ENCODE measurements around the gene SRPK1.
A peak's percentile ranks its signal among the peaks of the same experiment; 100 is the strongest.

Gene SRPK1

DNA sequence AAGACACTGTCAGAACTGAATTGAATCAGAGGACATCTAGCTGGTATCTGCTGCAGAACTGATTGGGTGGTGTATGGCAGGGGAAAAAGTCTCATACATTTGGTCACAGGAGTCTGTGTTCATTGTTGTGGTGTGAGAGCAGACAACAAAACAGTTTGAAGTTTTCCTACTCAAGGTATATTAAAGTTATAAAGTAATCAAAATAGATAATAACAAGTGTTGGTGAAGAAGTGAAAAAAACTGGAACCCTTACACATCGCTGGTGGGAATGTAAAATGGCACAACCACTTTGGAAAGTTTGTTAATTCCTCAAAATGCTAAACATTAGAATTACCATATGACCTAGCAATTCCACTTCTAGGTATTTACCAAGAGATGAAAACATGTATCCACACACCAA lies 24.7 kb downstream of the SRPK1 start:
- no peaks in the 10 kb centered on the region for H3K27me3 Mint-ChIP-seq
- peaks cover 16% of the 10 kb centered on the region for H3K4me1 Mint-ChIP-seq
- ATAC-seq (no peak), DNase-seq (no peak)
- peaks cover 4 to 7% of the 10 kb centered on the region in 2 donors for H3K9me3 Mint-ChIP-seq
- no peak overlapping the region for H3K27ac Mint-ChIP-seq
- no peak overlapping the region for H3K4me3 Mint-ChIP-seq

DNA sequence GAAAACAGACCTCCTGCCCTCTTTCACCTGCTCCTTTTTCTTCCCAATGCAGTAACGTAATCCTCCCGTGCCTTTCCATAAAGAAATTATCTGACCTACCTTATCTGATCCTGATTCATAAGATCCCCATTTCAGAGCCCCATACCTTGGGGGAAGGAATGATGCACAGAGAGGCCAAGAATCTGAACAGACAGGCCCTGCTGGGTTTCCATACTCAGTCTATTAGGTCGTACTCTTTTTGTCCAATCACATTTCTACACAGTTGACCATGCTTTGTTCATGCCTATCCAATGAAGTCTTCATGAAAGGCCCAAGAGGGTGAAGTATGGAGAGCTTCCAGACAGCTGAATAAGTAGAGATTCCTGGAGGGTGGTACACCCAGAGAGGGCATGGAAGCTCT lies 25.3 kb downstream of the SRPK1 start:
- ATAC-seq (no peak), DNase-seq (no peak)
- Mint-ChIP-seq H3K4me1 (peaks cover 13% of the 10 kb centered on the region), H3K27me3 (no peaks in the 10 kb centered on the region), H3K4me3 (no peak overlapping the region), H3K9me3 (peaks cover 4 to 7% of the 10 kb centered on the region in 2 donors), H3K27ac (peak overlapping the region in 1 of 2 donors; percentile 44)

DNA sequence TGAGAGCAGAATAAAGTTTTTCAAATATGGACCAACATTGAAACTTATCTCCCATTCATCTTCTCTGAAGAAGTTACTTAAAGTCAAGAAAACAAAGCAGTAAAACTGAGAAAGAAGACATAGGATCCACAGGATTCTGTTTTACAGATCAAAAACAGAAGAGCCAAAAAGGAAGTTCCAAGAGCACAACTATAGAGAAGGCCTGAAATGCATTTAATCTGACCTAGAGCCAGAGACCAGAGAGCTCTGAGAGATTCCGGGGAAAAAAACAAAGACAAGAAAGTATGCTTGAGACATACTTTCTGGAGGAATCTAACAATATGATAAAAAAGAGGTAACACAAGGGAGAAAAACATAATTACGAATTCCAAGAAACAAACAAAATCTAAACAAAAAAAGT lies 26.1 kb downstream of the SRPK1 start:
- no peak overlapping the region for H3K4me3 Mint-ChIP-seq
- no peak for ATAC-seq
- H3K4me1 Mint-ChIP-seq, result peaks cover 9% of the 10 kb centered on the region
- no peak overlapping the region for H3K27ac Mint-ChIP-seq
- no peaks in the 10 kb centered on the region for H3K27me3 Mint-ChIP-seq
- no peak for DNase-seq
- peaks cover 4 to 7% of the 10 kb centered on the region in 2 donors for H3K9me3 Mint-ChIP-seq

DNA sequence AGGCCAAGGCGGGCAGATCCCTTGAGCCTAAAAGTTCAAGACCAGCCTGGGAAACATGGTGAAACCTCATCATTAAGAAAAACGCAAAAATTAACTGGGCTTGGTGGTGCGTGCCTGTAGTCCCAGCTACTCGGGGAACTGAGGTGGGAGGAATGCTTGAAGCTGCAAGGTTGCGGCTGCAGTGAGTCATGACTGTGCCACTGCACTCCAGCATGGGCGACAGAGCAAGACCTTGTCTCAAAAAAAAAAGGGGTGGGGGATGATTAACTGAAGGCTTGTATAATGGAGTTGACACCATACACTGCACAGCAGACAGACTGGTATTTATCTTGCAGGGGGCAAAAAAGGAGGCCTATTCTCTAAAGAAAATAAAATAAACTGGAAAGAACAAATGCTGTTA lies 27.7 kb downstream of the SRPK1 start:
- Mint-ChIP-seq H3K4me1 (peaks cover 9% of the 10 kb centered on the region), H3K9me3 (no peaks in the 10 kb centered on the region), H3K27me3 (no peaks in the 10 kb centered on the region), H3K27ac (no peak overlapping the region), H3K4me3 (no peak overlapping the region)
- no peak for ATAC-seq
- DNase-seq, result no peak

DNA sequence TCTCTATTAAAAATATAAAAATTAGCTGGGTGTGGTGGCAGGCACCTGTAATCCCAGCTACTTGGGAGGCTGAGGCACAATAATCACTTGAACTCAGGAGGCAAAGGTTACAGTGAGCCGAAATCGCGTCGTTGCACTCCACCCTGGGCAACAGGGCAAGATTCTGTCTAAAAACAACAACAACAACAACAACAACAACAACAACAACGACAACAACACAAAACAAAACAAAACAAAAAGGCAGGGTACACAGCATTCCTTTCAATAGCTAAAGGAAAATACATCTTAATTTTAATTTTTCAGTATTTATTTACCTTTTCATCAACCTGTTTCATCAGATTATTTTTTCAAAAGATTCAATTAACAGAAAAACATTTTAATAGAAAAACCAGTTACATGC lies 28.4 kb downstream of the SRPK1 start:
- H3K4me1 Mint-ChIP-seq, result peaks cover 9% of the 10 kb centered on the region
- DNase-seq, result no peak
- peak overlapping the region in 1 of 2 donors; percentile 25 for H3K27ac Mint-ChIP-seq
- no peaks in the 10 kb centered on the region for H3K27me3 Mint-ChIP-seq
- no peak overlapping the region for H3K4me3 Mint-ChIP-seq
- H3K9me3 Mint-ChIP-seq, result no peaks in the 10 kb centered on the region
- ATAC-seq, result no peak

DNA sequence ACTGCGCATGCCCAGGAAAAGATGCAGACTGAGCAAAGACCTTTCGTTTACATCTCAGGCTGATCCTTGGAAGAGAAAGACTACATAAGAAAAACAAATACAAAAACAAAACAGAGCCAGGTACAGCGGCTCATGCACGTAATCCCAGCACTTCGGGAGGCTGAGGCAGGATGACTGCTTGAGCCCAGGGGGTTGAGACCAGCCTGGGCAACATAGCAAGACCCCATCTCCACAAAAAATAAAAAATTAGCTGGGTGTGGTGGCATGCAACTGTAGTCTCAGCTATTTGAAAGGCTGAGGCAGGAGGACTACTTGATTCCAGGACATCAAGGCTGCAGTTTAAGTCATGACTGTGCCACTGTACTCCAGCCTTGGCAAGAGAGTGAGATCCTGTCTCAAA lies 41.7 kb downstream of the SRPK1 start:
- Mint-ChIP-seq H3K4me3 (no peak overlapping the region), H3K27ac (no peak overlapping the region), H3K4me1 (no peaks in the 10 kb centered on the region), H3K9me3 (peaks cover 13 to 14% of the 10 kb centered on the region in 2 donors), H3K27me3 (no peaks in the 10 kb centered on the region)
- DNase-seq (no peak), ATAC-seq (no peak)

DNA sequence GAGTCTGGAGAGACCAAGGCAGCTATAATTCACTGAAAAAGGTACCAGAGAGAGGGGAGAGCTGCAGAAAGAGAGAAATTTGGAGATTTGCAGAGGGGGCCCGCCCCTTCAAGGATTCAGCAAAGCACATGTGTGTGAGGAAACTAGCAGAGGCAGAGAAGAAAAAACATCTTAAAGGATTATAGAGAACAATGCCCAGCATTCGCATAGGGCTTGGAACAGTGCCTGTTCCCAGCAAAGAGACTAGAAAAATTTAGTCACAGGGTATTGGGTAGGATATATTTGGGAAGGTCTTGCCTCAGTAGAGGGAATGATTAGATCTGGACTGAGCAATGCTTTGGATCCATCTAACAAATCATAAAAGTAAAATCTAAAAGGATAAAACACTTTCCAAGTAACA lies 44.0 kb downstream of the SRPK1 start:
- no peak for ATAC-seq
- H3K27me3 Mint-ChIP-seq, result no peaks in the 10 kb centered on the region
- H3K27ac Mint-ChIP-seq, result no peak overlapping the region
- H3K4me3 Mint-ChIP-seq, result no peak overlapping the region
- H3K9me3 Mint-ChIP-seq, result peaks cover 11 to 12% of the 10 kb centered on the region in 2 donors
- DNase-seq, result no peak
- H3K4me1 Mint-ChIP-seq, result no peaks in the 10 kb centered on the region

DNA sequence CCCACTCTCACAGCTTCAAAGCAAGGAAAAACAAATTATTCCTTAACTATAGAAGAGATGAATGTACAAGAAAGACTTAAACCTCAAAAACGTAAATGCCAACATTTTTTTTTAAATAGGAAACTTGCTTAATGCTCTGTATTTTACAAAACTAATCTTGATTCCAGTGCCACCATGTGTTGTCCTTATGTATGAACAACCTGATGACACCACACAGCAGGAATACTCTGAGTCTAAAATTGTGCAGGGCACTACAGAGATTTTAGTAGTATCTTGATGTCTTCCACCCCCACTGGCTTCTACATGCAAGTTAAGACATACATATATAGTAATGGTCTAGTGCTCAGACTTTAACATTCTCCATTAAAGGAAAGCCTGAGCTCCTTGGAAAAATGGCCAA lies 46.2 kb downstream of the SRPK1 start:
- H3K4me3 Mint-ChIP-seq, result no peak overlapping the region
- H3K27ac Mint-ChIP-seq, result no peak overlapping the region
- no peaks in the 10 kb centered on the region for H3K27me3 Mint-ChIP-seq
- no peaks in the 10 kb centered on the region for H3K4me1 Mint-ChIP-seq
- H3K9me3 Mint-ChIP-seq, result peaks cover 0 to under 1% of the 10 kb centered on the region in 2 donors
- ATAC-seq (no peak), DNase-seq (no peak)

DNA sequence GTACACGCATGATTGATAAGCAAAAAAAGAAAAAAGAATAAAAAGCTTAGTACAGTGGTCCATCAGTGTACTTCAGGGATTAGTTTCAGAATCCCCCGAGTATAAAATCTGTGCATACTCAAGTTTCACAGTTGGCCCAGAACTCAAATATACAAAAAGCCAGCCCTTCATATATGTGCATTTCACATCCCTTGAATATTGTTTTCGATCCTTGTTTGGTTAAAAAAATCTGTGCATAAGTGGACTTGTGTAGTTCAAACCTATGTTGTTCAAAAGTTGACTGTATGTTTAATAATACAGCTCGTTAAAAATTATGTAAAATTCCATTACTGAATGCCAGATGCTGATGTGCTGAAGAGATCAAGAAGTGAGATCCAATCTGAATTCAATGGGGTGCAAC lies 61.5 kb downstream of the SRPK1 start:
- no peak overlapping the region for H3K4me3 Mint-ChIP-seq
- no peaks in the 10 kb centered on the region for H3K4me1 Mint-ChIP-seq
- no peak for ATAC-seq
- no peak overlapping the region for H3K27ac Mint-ChIP-seq
- DNase-seq, result no peak
- no peaks in the 10 kb centered on the region for H3K27me3 Mint-ChIP-seq
- no peaks in the 10 kb centered on the region for H3K9me3 Mint-ChIP-seq

DNA sequence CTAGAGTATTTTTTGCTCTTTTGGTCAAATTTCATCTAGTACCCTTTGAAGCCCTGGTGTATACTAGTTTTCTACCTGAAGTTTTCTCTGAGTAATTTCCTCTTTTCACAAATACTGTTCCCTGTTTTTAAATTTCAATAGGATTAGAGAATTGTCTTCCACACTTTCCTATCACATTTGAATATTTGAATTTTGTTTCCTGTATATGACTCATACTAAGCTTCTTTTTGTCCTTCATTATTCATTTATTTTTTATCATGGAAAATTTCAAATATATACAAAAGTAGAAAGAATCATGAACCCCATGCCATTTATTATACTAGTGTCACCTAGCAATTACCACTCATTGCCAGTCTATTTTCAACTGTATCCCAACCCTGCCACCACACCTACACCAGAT lies 63.0 kb downstream of the SRPK1 start:
- DNase-seq, result no peak
- H3K4me3 Mint-ChIP-seq, result no peak overlapping the region
- no peak overlapping the region for H3K27ac Mint-ChIP-seq
- H3K4me1 Mint-ChIP-seq, result no peaks in the 10 kb centered on the region
- no peaks in the 10 kb centered on the region for H3K27me3 Mint-ChIP-seq
- no peaks in the 10 kb centered on the region for H3K9me3 Mint-ChIP-seq
- ATAC-seq, result no peak

DNA sequence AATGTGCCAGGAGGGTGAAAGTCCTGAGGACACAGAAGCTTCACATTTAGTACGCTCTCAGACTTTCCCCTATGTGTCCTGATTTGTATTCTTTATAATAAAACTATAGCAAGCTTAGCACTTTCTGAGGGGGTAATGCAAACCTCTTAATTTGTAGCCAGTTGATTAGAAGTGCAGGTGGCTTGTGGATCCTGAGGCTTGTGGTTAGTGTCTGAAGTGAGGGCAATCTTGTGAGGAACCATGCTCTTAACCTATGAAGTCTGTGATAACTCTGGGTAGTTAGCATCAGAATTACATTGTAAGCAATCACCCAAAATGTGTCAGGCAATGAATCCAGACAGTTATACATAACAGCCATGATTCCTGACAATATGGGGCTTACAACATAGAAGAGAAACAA lies 64.6 kb downstream of the SRPK1 start:
- H3K4me3 Mint-ChIP-seq, result no peak overlapping the region
- H3K9me3 Mint-ChIP-seq, result no peaks in the 10 kb centered on the region
- H3K4me1 Mint-ChIP-seq, result no peaks in the 10 kb centered on the region
- H3K27ac Mint-ChIP-seq, result no peak overlapping the region
- H3K27me3 Mint-ChIP-seq, result no peaks in the 10 kb centered on the region
- ATAC-seq (no peak), DNase-seq (no peak)

DNA sequence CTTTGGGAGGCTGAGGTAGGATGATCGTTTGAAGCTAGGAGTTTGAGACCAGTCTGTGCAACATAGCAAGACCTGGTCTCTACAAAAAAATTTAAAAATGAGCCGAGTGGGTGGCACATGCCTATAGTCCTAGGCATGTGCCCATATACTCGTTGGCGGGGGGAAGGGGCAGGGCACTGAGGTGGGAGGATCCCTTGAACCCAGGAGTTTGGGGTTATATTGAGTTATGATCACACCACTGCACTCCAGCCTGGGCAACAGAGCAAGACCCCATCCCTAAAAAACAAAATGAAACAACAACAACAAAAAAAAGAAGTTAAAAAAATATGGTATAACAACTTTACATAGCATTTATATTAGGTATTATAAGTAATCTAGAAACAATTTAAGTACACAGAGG lies 67.9 kb downstream of the SRPK1 start:
- Mint-ChIP-seq H3K27me3 (no peaks in the 10 kb centered on the region), H3K27ac (no peak overlapping the region), H3K9me3 (no peaks in the 10 kb centered on the region)

DNA sequence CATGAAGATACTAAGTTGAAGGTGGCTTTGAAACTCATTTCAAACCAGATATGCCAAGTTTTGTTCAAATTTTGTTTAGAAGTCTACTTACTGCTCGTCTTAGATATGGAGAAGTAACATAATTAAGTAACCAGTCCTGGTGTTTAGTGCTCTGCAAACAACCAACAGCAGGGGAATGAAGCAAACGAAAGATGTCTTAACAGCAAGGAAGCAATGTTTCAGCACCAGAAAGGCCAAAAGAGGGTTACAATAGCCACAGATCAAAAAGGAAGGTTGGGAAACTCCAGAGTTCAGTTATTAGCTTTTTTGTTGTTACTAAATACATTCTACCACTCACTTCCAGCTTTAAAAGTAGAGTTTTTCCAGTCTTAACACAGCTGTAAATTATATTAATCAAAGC lies 70.7 kb downstream of the SRPK1 start:
- no peaks in the 10 kb centered on the region for H3K27me3 Mint-ChIP-seq
- H3K9me3 Mint-ChIP-seq, result no peaks in the 10 kb centered on the region
- no peak overlapping the region for H3K27ac Mint-ChIP-seq
- no peaks in the 10 kb centered on the region for H3K4me1 Mint-ChIP-seq
- ATAC-seq (no peak), DNase-seq (no peak)
- H3K4me3 Mint-ChIP-seq, result no peak overlapping the region

More for the DNA sequence above, 67.9 kb downstream of the SRPK1 start:
- no peak for DNase-seq
- ATAC-seq, result no peak
- H3K4me3 Mint-ChIP-seq, result no peak overlapping the region
- no peaks in the 10 kb centered on the region for H3K4me1 Mint-ChIP-seq

DNA sequence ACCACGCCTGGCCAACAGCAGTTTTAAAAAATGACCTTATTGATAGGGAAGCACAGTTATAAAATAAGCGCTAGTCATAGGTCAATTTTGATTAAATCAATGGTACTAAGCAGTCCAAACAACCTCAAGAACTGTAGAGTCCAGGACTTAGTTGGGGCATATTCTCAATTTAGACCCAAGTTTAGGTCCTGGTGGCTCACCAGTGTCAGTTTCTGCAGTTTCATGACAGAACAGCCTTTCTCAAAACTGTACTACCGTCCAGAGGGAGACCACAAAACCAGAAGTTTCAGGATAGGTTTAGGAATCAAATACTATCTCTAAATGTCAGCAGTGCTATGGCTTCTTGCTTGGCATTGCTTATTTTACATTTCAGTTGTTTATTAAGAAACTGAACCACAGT lies 76.6 kb downstream of the SRPK1 start:
- ATAC-seq, result no peak

DNA sequence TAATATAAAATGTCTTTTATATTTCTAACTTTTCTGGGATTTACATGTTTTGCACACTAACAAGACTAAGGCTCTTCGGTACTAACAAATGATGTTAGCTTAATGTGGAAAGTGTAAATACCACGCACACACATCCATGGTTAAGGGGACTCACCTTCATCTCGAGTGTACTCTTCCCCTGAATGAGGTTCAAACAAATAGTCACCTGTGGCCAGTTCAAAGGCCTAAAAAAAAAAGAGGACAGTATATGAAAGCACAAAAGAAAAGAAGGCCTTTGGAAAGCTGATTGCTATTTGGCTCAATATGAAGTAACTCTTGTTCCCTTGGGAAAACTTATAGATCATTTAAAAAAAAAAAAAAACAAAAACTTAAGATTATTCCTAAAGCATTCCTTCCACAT lies 78.5 kb downstream of the SRPK1 start:
- H3K9me3 Mint-ChIP-seq, result no peaks in the 10 kb centered on the region
- H3K27ac Mint-ChIP-seq, result peak overlapping the region in 1 of 2 donors; percentile 6
- no peak for DNase-seq
- no peak for ATAC-seq
- no peaks in the 10 kb centered on the region for H3K4me1 Mint-ChIP-seq
- H3K27me3 Mint-ChIP-seq, result no peaks in the 10 kb centered on the region
- no peak overlapping the region for H3K4me3 Mint-ChIP-seq

More for the DNA sequence above, 76.6 kb downstream of the SRPK1 start:
- Mint-ChIP-seq H3K27ac (no peak overlapping the region), H3K4me3 (no peak overlapping the region), H3K4me1 (no peaks in the 10 kb centered on the region), H3K9me3 (no peaks in the 10 kb centered on the region), H3K27me3 (no peaks in the 10 kb centered on the region)
- no peak for DNase-seq

DNA sequence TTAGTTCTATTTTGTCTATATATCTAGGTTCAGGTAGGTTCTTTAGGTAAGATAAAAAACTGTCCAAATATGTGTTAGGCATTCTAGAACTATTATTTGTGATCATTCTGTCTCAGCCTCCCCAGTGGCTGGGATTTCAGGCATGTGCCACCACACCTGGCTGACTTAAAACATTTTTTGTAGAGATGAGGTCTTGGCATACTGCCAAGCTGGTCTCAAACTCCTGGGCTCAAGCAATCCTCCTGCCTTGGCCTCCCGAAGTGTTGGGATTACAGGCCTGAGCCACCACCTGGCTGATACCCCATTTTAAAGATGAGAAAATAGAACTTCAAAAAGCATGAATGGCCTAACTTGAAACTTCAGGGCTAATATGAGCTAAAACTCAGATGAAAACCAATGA lies 81.9 kb downstream of the SRPK1 start:
- Mint-ChIP-seq H3K27ac (peak overlapping the region in 1 of 2 donors; percentile 34), H3K4me3 (no peak overlapping the region), H3K9me3 (no peaks in the 10 kb centered on the region), H3K4me1 (no peaks in the 10 kb centered on the region), H3K27me3 (no peaks in the 10 kb centered on the region)
- DNase-seq (no peak), ATAC-seq (no peak)

DNA sequence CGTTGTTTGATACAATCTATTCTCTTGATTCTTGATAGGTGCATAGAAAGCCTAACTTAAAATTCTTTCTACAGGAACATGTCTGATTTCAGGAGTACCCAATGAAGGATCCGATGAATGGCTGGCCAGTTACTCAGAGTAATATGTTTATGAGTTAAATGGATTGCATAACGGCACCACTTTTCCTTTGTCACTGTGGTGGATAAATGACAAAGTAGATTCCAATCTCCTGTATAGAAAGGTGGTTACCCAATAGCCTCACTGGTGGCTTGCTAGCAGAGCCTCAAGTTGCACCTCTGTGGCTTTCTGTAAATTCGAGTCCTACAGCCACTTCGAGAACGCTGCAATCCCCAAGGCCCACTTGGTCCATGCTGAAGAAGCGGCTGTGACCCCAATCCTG lies 87.4 kb downstream of the SRPK1 start:
- ATAC-seq (no peak), DNase-seq (no peak)
- H3K4me3 Mint-ChIP-seq, result no peak overlapping the region
- H3K27me3 Mint-ChIP-seq, result no peaks in the 10 kb centered on the region
- H3K27ac Mint-ChIP-seq, result no peak overlapping the region
- no peaks in the 10 kb centered on the region for H3K4me1 Mint-ChIP-seq
- no peaks in the 10 kb centered on the region for H3K9me3 Mint-ChIP-seq
